T-helper 1 cell treated with Interleukin-12 subunit alpha and Interleukin-12 subunit beta and Interleukin-4 antibody, amounts not matched to agents 30 ng/mL and 1 ng/mL, for 36 hours (primary cell): ENCODE measurements around the gene STK11. TPM values are rescaled to one million over a fixed set of nuclear protein-coding genes. Genes with fewer than 3 reads are reported as not detected.

ENCODE experiments used
- intact Hi-C: fragments of 100-400 bp; cut with micrococcal nuclease; formaldehyde crosslinking; loops from one replicate; pipeline ENCODE4 v1.15.1; 2024
- total RNA-seq: library from RNA; stranded (reverse); gene quantifications from 2 replicates; pipeline ENCODE4 v1.2.3, GENCODE V29; 2022

Gene STK11
- total RNA-seq, 1 donor from 2014 or later, result 77.1 TPM

GRCh38 chr19:1235625-1236538 is 30.3 kb downstream of the STK11 start:
- intact Hi-C loops, result no loop called here

- intact Hi-C loops, result no loop called here
Observed at GRCh38 chr19:1236576-1236975, 31.0 kb downstream of the STK11 start.

GRCh38 chr19:1237027-1237659 is 31.6 kb downstream of the STK11 start:
- intact Hi-C loops, result no loop called here

GRCh38 chr19:1237754-1238368 is 32.3 kb downstream of the STK11 start, which contains the start of gene CBARP:
Gene CBARP (minus strand): TSS chr19:1238005. CDS start chr19:1236100, 1,905 bp downstream.
- intact Hi-C loops, result loop anchor here (1.0 kb wide), 1 partner anchor 313 kb away; no protein-coding TSS in a partner anchor

- intact Hi-C loops, result loop anchor here (1.0 kb wide), 1 partner anchor 313 kb away; no protein-coding TSS in a partner anchor
Observed at GRCh38 chr19:1238369-1239303, 33.1 kb downstream of the STK11 start.

GRCh38 chr19:1239420-1239795 is 33.8 kb downstream of the STK11 start:
- intact Hi-C loops, result no loop called here

- intact Hi-C loops, result loop anchor here (1.0 to 10.0 kb wide), 5 partner anchors 48 to 415 kb away; partner anchors contain the start of gene TCF3
Observed at GRCh38 chr19:1239796-1240737, 34.5 kb downstream of the STK11 start.

GRCh38 chr19:1240925-1241324 is 35.3 kb downstream of the STK11 start:
- intact Hi-C loops, result loop anchor here (1.0 to 10.0 kb wide), 7 partner anchors 8 to 414 kb away; partner anchors contain the start of genes GPX4 and TCF3

GRCh38 chr19:1241417-1242095 is 36.0 kb downstream of the STK11 start, which contains the start of gene ATP5F1D:
Gene ATP5F1D (plus strand): TSS chr19:1241751. CDS start chr19:1241851, 100 bp downstream.
- intact Hi-C loops, result loop anchor here (1.0 to 10.0 kb wide), 5 partner anchors 8 to 413 kb away; partner anchors contain the start of genes GPX4 and TCF3

GRCh38 chr19:1243768-1244692 is 38.5 kb downstream of the STK11 start:
- intact Hi-C loops, result loop anchor here (1.0 to 10.0 kb wide), 4 partner anchors 22 to 411 kb away; partner anchors contain the start of genes PCSK4 and TCF3

GRCh38 chr19:1244693-1245451 is 39.3 kb downstream of the STK11 start:
- intact Hi-C loops, result loop anchor here (1.0 to 10.0 kb wide), 5 partner anchors 21 to 583 kb away; partner anchors contain the start of genes PCSK4, RNF126 and TCF3

- intact Hi-C loops, result loop anchor here (5.0 to 10.0 kb wide), 2 partner anchors 409 to 583 kb away; partner anchors contain the start of genes RNF126 and TCF3
Observed at GRCh38 chr19:1245494-1246264, 40.1 kb downstream of the STK11 start.

GRCh38 chr19:1246265-1247087 is 40.9 kb downstream of the STK11 start:
- intact Hi-C loops, result loop anchor here (5.0 to 10.0 kb wide), 2 partner anchors 408 to 584 kb away; partner anchors contain the start of genes RNF126 and TCF3

- intact Hi-C loops, result loop anchor here (2.0 to 10.0 kb wide), 4 partner anchors 385 to 585 kb away; partner anchors contain the start of genes RNF126 and TCF3
Observed at GRCh38 chr19:1247748-1248138, 42.2 kb downstream of the STK11 start.
